HG03064 (cell line): ENCODE results near the gene ZSCAN18.

Experiments
- ATAC-seq: cut with Tn5 transposase; IDR thresholded peaks from one replicate; pipeline ENCODE4 v1.9.1; 2021; ENCODE audit warnings: low read depth; ENCODE audit not compliant: unreplicated experiment

The ZSCAN18 gene

GRCh38 chr19:58045411-58046050 lies 52.5 kb downstream of the ZSCAN18 start:
- no peak for ATAC-seq

GRCh38 chr19:58044886-58045285 lies 53.1 kb downstream of the ZSCAN18 start:
- no peak for ATAC-seq

GRCh38 chr19:58044391-58044790 lies 53.6 kb downstream of the ZSCAN18 start:
- no peak for ATAC-seq

GRCh38 chr19:58042495-58043340 lies 55.3 kb downstream of the ZSCAN18 start:
- no peak for ATAC-seq

- no peak for ATAC-seq
Measured at GRCh38 chr19:58040751-58041525, 57.1 kb downstream of the ZSCAN18 start.

GRCh38 chr19:58038688-58039204 lies 59.3 kb downstream of the ZSCAN18 start:
- ATAC-seq: no peak

GRCh38 chr19:58037927-58038687 lies 59.9 kb downstream of the ZSCAN18 start:
- no peak for ATAC-seq

GRCh38 chr19:58035863-58036262 lies 62.2 kb downstream of the ZSCAN18 start:
- no peak for ATAC-seq

GRCh38 chr19:58034477-58034793 lies 63.6 kb downstream of the ZSCAN18 start:
- no peak for ATAC-seq
